Smooth muscle cell of the brain vasculature (primary cell): ENCODE data around the gene MRPL36.
A peak's percentile ranks its signal among the peaks of the same experiment; 100 is the strongest.

Experiments
- DNase-seq: peaks from one replicate; pipeline ENCODE4 v3.0.0-alpha.2; 2012; ENCODE audit warnings: low read depth, low spot score

MRPL36 gene

DNA sequence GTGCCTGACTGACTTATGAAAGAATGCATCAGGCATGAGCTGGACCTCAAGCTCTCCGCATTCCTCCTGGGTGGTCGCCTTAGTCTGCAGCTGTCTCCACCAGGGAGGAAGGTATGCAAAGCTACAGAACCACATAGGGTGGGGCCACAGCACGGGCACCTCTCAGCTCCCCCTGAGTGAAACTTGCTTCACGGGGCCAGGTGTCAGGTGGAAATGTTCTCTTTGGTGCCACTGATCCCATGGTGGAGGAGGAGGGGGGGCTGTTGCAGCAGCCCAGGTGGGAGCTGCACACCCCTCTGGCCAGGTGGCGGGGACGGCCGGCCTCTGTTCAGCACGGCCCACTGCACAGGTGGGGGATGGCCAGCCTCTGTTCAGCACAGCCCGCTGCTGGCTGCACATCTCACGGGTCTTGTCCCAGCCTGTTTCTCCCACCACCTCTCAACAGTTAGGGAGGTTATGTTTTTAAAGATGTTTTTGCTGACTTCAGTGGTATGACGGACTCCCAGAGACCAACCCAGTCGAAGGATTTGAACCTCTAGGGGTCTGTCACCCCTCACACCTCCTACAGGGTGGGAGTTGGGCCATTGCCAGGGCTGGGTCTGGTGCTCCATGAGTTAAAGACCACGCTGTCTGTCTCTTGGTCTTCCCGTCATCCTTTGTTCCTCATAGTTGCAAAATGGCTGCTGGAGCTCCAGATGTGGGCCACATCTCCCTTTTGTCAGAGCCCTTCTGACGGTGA lies 34.3 kb downstream of the MRPL36 start:
- DNase-seq = no peak

DNA sequence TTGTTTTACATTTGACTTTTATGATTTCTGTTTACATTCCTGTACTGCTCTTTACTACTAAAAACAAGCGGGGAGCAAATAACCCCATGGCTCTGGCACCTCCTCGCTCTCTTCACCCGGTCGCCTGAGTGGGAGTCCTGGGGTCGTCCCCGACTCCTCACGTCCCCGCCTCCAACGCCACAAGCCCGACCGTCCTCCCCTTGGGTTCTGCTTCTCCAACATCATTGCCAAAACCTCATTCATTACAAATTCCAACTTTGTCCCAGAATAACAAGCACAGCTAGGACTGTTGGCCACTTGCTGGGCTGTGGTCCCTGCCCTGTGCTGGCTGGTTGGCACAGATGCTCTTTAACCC lies 35.1 kb downstream of the MRPL36 start:
- DNase-seq = no peak

DNA sequence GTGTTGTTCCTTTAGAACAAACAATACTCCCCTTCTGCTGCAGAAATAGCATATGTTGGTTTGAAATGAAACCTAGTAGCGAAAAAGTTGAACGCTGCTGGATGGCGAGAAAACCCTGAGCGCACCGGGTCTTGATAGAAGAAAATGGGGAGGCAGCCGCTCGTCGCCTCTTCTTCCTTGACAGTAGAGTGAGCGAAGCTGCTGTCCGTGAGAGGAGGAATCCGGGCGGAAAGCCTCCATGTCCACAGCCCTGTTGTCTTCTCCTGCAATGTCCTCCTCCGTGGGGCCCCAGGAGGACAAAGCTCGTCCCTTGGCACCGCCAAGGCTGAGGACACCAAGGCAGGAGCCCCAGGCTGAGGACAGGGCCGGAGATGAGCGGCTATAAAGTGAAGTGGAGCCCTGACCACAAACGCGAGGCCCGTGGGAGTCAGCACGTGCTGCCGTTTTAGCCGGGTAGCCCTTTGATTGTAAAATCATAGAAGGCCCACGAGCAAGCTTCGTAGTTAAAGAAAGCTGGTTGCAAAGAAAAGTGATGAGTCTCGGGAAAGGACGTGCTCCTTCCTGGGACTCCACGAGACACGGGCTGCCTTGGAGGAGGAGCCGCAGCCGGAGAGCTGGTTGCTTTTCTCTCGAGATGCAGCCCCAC lies 35.6 kb downstream of the MRPL36 start:
- no peak for DNase-seq

DNA sequence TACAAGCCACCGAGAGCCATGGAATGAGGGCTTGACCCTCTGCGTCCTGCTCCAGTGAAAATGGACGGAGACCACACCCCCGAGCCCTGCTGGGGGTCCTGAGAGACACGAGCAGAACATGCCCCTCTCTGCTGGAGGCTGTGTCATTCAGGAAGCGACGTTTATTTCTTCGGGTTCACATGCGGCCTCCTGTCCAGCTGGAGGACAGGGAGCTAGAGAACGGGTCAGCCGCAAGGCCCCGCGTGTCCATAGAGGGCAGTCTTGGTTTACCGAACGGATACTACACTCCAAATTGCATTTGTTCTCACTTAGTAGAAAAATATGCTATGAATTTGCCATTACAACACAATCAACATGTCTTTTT lies 36.1 kb downstream of the MRPL36 start:
- DNase-seq = peak; percentile 18

DNA sequence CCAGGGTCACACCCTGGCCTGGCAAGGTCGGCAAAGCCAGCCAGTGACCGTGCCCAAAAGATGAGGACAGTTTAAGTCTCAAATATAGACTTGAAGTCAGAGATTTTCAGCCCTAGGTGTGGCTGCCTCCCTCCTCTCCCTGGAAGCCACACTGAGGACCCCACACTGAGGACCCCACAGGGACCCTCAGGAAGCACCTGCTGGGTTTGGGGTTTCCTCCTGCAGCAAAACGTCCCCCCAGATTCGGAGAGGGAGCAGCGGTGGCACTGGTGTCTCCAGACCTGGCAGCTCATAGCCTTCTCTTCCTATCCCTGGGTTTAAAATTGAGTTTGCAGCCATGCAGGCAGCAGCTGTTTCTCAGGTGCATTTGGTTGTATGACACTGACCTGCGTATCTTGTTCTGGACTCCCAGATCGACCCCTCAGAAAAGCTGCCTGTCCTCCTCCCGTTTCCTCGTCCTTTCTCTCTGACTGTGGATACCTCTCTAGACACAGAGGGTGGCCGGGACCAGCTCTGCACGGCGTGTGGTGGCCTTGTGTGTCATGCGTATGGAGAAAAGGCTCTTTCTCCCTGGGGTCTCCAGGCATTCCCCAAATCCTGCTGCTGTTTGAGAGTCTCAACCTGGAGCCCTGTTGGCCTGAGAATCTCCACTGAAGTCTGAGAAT lies 36.6 kb downstream of the MRPL36 start:
- DNase-seq = no peak

DNA sequence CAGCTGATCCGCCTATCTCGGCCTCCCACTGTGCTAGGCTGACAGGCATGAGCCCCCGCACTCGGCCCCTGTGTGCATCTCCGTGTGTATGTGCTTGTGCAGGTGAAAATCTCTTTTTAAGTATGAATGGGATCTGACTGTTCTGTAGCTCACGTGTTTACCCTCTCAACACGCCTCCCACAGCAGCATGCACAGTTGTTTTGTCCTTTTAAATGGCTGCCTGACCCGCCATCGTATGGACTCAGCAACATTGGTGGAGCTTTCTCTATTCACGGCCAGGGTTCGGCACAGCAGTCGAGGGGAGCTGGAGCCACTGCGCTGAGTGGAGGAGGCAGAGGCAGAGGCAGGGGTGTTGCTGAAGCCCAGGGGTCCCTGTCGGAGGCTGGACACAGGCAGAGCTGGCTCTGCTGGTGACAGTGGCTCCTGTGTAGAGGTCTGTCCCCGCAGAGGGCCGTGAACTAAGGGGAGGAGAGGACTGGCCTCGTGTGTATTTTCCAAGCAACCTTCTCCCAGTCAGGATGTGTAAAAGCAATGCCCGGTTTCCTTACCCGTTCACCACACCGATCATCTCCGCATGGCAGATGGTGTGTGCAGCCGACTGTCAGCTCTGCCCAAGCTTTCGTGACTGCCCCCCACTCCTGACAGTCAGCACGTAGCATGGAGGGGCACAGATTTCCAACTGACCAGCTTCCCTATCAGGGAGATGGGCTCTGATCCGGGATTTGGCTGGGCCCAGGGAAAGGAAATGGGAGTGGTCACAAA lies 37.3 kb downstream of the MRPL36 start:
- DNase-seq = no peak

DNA sequence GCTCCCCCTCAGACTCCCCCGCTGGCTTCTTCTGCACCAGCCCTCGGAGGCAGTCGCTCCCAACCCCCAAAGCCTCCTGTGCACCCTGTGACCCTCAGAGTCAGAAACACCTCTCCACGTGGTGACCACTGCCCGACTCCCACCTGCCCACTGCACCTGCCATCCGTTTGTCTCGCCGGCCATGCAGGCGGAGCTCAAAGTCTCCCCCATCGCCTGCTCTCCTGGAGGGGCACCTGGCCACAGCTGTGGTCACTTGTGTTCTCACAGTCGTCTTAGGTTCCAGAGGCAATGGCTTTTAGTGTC lies 38.2 kb downstream of the MRPL36 start:
- no peak for DNase-seq

DNA sequence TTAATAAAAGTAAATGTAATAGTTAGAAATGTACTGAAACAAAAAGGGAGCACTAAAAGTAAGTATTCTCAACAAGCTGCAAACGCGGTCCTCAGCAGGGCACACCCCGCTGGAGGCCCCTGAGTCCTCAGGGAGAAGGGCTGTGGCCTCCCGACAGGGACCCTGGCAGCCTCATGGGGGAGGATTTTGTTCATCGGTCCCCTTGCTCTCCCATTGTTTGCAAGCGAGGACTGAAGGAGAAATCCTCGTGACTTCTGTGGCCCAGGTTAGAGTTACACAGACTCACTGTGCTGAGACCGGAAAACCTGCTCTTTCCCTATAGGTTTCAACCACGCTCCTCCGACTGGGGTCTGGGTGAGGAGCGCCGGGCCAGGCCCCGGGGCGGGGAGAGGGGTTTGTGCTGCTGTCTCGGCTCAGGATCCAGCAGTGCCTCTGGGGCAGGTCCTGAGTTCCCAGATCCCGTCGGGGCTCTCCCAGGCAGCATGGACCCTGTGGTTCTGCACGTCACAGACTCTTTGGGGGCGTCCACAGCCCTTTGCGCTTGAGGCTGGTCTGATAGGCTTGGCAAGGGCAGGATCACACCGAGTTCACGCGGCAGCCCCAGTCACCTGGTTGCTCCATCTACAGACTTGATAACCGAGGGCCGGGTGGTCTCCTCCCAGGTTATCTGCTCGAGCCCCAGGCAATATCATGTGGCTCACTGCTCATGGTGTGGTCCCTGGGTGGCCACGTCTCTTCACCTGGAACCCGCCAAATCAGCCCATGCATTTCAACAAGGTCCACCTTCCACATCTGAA lies 38.8 kb downstream of the MRPL36 start:
- DNase-seq = no peak

DNA sequence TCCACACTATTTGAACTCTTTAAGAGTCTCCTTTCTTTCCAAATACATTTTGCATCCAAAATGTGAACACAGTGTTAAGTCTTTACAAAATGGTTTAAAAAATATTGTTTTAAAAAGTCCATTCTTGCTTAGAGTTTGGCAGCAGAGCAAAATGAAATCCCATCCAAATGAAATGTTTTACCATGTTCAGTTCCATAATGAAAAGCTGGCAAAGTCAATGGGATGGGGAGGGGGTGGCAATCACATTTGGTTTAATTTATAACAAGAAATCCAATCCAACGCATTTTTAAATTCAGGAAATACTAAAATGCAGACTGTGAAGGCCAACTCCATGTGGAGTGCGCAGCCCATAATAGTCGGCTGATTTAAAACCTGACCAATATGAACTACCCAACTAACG lies 39.4 kb downstream of the MRPL36 start:
- no peak for DNase-seq

DNA sequence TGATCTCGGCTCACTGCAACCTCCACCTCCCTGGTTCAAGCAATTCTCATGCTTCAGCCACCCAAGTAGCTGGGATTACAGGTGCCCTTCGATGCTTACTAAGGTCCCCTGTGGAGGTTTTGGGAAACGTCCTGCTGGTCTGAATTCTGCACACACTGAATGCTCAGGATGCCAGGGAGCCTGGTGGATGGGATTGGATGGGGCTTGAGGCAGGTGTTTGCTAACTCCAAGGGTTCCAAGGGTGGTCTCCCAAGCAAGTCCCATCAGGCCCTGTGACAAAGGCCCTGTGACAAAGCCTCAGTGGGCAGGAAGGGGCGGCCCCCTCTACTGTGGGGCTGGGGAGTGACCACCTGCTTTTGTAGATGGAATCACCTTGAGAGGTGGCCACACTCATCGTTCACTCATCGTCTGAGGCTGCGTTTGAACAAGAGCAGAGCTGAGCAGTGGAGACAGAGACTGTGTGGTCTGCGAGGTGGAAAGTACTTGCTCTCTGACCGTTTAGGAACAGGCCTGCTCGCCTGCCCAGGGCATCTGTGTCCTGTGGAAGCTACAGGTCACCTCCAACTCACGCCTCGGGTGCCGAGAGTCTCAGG lies 40.2 kb downstream of the MRPL36 start:
- DNase-seq = no peak

DNA sequence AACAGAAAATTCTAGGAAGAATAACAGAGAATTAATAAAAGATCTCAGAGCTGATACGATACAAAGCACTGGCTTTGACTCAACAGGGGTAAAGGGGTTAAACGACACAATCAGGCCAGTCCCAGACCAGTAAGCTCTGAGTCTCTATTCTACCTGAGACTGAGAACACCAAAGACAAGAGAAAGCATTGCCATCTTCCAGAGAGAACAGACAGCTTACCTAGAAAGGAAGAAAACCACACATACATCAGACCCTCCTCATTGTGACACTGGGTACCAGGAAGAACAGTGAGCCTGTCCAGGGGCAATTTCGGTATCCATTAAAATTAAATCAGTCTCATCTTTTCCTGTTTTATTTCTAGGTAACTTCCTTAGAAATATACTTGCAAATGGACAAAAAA lies 41.1 kb downstream of the MRPL36 start:
- DNase-seq = no peak

DNA sequence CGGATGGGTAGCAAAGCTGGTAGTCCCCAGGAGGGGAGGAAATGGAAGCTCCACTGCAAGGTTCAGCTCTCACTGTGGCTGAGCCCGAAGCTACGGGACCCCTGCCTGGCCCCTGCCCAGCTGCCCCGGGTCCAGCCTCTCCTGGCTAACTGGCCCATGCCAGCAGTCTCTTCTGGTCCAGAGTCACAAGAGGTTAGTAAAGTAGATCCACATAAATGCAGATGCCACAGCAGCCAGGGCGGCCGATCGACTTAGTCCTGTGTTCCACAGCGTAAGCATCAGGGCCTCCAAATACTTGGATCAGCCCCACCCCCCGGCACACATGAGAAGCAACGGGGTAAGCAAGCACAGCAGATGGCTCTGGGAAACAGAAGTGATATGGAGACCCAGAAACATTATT lies 42.1 kb downstream of the MRPL36 start:
- no peak for DNase-seq

DNA sequence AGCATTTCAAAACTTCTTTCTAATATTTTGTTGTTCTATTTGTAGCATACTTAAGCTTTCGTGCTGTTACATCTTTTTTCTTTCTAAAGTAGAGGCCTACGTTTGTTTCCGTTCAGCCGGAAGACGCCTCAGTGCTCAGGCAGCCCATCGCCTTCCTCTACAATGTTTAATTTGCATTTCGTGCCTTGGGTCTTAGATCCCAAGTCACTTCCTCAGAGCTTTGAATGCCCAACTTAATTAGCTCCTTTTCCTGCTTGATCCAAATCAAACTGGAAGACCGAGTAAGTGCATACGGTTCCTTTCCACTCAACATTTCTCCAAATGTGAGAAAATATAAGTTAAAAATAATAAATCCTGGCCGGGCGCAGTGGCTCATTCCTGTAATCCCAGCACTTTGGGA lies 43.2 kb downstream of the MRPL36 start:
- DNase-seq = no peak

DNA sequence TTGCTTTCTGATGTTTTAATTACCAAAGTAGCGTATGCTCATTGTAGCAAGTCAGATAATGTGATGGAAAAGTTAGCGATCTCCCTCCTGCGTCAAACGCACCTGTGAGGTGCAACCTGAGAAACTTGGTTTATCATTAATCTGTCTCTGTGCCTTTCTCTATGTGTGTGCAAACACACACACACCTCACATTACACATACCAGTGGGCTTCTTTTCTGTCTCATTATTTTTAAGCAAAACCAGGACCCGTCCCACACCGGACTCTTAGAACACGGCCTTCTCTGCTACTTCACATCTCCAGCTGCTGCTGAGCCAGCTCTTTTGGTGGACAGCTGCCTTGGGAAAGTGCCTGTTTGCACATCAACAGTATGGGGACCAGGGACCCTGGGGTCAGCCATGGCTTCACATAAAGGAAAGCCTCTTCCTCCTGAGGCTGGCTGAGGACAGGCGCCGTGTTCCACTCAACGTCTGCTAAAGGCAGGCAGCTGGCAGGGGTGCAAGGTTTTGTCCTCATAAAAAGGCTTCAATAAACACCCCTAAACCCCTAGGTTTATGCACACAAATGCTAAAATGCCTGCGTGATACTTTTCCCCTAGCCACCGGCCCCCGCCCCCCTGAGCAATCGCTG lies 44.2 kb downstream of the MRPL36 start:
- DNase-seq = no peak

DNA sequence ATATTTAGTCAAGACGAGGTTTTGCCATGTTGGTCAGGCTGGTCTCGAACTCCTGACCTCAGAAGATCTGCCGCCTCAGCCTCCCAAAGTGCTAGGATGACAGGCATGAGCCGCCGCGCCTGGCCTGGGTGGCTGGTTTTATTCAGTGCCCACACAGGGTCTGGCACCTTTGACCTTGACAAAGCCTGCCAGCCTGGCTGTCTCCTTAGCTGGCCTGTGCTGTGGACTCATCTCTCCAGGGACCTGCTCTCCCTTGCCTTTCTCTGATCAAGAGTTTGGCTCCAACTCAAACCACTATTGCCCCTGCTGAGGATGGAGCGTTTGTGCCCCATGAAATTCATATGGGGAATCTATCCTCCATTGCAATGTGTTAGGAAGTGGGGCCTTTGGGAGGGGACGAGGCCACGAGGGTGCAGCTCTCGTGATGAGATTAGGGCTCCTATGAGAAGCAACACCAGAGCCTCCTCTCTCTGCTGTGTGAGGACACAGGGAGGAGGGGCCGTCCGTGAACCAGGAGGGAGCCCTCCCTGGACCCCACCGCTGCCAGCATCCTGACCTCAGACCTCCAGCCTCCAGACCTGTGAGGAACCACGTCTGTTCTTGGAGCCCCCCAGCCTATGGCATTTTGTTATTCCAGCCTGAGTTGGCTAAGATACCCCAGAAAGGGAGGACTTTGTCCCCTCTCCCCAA lies 45.0 kb downstream of the MRPL36 start:
- DNase-seq = no peak

DNA sequence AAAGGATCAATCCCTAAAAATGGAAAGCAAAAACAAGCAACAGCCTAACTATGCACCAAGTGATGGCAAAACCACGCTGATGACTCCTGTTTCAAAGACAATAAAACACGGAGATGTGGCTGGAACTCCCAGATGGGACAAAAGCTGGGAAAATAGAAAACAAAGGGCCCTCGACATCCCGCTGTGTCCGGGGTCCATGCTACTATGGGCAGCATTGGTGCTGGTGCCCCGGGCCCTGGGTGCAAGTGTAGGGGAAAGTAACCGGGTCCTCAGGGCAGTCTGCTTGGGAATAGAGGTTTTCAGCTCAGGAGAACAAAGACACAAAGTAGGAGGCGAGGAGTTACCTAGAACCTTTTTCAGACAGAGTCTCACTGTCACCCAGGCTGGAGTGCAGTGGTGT lies 46.1 kb downstream of the MRPL36 start:
- DNase-seq = no peak

DNA sequence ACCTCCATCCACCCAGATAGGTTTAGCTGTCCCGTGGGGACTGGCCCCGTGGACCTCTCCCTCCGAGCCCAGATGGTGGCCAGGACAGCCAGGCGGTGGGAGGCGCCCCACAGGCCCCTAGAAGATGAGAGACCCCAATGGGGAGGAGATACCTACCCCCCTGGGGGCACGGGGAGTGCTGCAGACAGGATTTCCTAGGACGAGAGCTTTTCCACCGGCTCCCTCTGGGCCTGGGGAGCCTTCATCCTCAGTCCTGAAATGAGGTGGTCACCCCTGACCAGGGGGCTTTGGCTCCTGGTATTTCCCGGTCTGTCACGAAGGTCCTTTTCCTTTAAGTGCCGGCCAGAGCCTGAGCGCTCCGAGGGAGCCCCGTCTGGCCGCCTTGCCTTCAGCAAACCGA lies 46.8 kb downstream of the MRPL36 start:
- DNase-seq = no peak

DNA sequence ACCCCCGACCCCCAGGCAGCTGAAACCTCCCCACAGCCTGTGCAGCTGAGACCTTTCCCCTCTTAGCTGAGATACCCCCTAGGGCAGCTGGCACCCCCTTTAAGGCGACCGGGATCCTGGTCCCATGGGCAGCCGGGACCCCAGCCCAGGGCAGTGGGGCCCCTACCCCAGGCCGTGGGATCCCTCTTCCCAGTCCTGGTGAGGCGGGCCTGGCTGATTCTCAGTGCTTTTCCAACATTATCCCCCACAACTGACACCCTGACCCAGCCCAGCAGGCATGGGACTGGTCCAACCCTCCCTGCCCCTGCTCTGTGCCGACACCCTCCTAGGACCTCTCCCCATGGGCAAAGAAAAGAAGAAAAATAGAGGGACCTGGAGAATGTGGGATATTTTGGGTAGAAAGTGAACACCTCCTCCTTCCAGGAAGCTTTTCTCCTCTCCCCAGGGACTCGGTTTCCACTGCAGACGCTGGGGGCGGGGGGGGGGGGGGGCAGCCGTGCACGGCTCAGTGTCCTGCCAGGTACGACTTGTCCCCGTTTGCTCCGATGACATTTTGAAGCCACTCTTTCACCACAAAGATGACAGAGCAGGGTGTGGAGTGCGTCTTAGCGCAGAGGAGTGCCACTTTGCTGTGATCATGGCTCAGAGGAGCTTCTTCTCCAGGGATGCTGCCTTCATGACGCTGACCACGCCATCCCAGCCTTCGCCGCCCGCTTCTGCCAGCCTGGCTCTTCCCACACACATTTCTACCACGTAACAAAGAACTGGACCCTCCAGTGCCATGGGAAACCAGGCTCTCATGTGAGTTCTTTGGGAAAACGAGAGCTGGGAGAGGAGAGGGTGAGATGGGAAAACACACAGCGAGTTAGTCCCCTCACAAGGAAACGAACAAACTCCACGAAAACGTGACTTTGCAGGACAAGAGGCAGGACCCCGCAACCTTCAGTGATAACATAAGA lies 47.5 kb downstream of the MRPL36 start:
- DNase-seq = no peak
